Ammon's horn (tissue), 1 donor: ENCODE data around the gene RNASE4.
A peak's percentile ranks its signal among the peaks of the same experiment; 100 is the strongest.
"Not testable (repeated sequence)": the region's sequence is repeated elsewhere in the genome, so short reads cannot be mapped to it uniquely, and the experiment has no call there.

ENCODE experiments used
- DNase-seq: peaks from one replicate; pipeline ENCODE4 v3.0.0-alpha.2; 2016; ENCODE audit warnings: low spot score

Gene RNASE4

DNA sequence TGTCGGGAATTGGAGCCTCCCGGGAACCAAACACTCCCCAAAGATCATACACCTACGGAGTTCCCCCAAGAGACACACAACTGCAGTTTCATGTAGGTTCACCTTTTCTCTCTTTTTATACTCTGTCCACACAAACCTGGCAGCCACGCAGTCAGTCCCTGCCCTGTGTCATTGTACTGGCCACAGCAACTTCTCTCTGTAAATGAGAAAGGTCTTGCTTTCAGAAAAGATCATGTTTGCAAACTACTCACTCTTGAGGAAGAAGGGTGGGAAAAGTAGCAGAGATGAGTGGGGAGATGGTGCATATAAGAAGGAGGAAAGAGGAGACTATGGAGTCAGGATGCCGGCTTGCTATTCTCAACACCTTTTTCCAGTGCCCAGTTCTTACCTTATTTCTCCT lies 14.6 kb downstream of the RNASE4 start:
- no peak for DNase-seq

GRCh38 chr14:20699931-20700330 lies 15.6 kb downstream of the RNASE4 start:
- no peak for DNase-seq

DNA sequence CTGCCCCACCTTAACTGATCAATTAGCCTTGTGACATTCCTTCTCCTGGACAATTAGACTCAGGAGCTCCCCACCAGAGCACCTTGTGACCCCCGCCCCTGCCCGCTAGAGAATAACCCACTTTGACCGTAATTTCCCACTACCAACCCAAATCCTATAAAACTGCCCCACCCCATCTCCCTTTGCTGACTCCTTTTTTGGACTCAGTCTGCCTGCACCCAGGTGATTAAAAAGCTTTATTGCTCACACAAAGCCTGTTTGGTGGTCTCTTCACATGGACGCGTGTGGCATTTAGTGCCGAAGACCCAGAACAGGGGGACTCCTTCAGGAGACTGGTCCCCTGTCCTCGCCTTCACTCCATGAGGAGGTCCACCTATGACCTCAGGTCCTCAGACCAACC lies 16.6 kb downstream of the RNASE4 start:
- not testable (repeated sequence) for DNase-seq

GRCh38 chr14:20706657-20707355 lies 22.4 kb downstream of the RNASE4 start:
- DNase-seq: no peak

- DNase-seq: no peak
Measured at GRCh38 chr14:20707622-20708021, 23.3 kb downstream of the RNASE4 start.

DNA sequence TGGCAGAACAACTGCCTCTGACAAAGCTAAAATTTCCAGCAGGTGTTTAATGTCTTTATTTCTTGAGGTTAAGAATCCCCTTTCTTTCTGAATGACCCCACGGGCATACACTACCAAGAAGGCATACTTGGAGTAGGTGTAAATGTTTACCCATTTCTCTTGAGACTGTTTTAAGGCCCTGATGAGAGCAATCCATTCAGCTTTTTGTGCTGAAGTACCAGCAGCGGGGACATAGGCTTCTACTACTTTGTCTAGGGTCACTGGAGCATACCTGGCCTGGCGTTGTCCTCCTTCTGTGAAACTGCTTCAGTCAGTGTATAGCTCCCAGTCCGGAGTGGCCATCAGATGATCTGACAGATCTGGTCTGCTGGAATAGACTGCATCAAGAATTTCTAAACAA lies 26.9 kb downstream of the RNASE4 start:
- no peak for DNase-seq

DNA sequence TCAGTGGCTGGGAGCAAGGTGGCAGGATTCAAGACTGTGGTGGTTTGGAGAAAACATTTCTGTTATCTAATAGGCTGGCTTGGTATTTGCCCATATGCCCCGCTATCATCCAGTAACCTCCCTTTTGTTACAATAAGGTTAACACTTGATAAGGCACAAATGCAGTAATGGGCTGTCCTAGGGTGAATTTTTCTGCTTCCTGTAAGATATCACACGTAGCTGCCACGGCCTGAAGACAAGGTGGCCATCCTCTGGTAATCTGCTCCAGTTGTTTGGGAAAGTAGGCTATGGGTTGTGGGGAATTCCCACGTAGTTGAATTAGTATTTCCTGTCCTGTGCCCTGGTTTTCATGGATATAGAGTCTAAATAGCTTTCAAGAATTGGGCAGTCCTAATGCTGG lies 27.3 kb downstream of the RNASE4 start:
- DNase-seq: no peak

- DNase-seq: no peak
Measured at GRCh38 chr14:20712904-20713303, 28.5 kb downstream of the RNASE4 start.

DNA sequence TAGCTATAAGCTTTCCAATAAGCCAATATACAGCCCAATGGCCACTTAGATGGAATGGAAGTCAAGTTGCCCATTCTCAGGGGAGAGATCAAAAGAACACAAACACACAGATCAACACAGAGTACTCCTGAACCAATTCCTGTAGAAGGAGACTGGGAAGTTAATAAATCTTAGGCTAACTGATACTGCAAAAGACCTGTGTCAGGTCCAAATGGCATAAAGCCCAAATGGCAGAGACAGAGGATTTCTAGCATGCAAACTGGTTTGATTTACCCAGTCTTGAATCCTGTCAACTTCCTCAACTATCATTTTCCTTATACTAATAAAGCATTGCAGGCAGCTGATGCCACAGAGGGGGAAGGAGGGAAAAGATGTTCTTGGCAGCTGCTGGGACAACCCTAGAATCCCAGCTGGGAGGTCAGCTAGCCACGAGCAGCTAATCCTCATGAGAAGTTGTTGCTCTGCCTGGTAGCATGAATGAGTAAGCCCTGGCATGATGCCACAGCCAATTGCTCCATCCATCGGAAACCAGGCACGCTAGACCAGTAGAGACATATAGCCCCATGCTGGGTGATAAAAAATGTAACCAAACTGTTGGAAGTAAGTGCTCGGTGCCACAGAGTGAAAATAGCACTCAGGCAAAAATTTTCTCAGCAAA lies 30.4 kb downstream of the RNASE4 start:
- peak; percentile 80 for DNase-seq

GRCh38 chr14:20719777-20720176 lies 35.4 kb downstream of the RNASE4 start:
- no peak for DNase-seq

DNA sequence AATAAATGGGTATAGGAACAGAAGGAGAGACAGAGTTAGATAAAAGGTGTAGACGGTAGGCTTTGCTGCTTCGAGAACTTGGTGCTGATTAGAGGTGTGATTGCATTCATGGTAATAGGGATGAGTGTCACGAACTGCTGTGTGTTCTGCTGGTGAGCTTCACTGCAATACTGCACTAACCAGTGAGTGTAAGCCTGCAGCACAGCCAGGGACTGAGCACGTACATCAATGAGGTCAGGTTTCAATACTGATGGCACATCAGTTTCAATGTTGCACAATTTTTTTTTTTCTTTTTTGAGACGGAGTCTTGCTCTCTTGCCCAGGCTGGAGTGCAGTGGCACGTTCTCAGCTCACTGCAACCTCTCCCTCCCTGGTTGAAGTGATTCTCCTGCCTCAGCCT lies 36.4 kb downstream of the RNASE4 start:
- no peak for DNase-seq

DNA sequence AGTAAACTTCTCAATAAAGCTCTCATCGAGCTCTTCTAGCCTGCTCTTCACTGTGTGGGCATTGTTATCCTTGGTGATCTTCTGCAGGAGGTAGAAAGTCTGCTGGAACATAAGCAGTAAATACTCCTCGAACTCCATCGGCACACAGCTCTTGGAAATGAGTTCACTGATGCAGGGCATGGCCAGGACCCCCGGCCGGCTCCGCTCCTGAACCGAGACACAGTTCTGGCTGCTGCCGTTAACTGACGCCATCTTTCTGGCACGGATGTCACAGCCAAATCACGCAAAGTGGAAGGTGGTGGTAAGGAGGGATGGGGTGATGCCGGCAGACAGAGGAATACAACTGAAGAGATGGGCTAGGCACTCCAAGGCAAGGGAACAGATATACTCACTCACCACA lies 37.7 kb downstream of the RNASE4 start:
- DNase-seq: no peak

DNA sequence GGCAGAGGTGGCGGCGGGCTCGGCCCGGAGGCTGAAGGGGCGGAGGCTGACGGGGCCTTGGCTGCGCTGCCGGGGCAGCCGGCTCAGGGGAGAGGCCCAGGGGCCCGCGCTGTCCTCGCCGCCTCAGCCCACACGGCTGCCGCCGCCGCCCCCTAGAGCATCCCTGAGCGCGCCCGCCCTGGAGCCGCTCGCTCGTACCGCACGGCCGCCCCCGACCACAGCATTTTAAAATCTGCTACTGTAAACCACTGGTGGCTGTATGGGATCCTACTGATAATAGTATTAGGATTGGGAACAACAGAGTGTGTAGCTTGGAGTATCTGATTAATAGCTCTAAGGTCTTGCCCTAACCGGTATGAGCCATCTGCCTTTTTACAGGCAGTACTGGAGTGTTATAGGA lies 39.1 kb downstream of the RNASE4 start:
- DNase-seq: peak; percentile 6

DNA sequence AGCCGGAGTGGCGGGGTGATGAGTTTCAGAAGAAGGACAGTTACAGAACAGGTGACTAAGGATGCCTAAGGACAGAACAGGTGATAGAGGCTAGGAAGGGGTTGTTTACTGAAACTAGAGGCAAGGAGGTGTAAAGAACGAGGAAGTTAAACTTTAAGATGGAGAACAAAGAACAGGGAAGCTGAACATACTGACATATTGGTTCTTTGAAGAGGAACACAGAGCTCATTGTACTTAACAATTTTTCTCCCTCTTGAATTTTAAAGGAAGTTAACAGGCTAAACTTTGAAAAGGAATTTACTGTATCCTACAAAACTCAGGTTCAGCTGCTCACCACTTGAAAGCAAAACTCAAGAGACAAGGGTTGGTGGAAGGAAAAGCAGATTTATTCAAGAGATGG lies 41.8 kb downstream of the RNASE4 start:
- DNase-seq: not testable (repeated sequence)

DNA sequence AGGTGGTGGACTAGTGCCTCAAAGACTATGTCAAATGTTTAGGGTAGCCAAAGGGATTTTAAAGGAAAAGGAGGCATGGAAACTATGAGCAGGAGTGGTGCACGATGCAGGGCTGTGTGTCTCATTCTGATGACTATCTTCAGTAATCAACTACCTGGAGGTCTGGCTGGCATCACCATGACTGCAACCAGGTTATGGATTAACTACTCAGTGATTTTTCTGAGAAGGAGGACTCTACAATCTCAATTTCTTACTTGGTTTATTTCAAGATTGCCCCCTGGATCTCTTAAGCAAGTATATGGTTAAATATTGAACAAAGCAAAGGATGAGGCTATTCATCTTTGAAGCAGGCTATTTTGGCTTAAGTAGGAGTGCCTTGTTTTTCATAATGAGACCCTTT lies 42.2 kb downstream of the RNASE4 start:
- DNase-seq: no peak

DNA sequence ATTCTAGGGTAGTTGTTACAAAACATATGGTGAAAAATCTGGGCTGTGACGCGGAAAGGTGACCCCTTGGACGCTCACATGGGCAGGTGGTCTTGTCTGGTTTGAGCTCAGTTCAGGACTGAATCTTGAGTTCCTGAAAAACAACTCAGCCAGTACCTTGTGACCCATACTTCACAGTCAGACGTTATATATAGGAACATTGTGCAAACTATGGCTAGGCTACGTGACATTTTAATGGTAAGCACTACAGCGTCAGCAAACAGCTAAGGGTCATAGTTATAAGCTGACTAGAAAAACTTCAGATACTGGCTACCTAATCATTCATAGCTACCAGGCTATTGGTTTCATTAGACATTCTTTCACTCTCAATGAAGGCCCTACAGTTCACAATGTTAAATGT lies 46.5 kb downstream of the RNASE4 start:
- DNase-seq: no peak

- DNase-seq: no peak
Measured at GRCh38 chr14:20732477-20732876, 48.1 kb downstream of the RNASE4 start.

GRCh38 chr14:20732979-20733635 lies 48.7 kb downstream of the RNASE4 start:
- DNase-seq: peak; percentile 28

- no peak for DNase-seq
Measured at GRCh38 chr14:20733684-20734429, 49.5 kb downstream of the RNASE4 start.

DNA sequence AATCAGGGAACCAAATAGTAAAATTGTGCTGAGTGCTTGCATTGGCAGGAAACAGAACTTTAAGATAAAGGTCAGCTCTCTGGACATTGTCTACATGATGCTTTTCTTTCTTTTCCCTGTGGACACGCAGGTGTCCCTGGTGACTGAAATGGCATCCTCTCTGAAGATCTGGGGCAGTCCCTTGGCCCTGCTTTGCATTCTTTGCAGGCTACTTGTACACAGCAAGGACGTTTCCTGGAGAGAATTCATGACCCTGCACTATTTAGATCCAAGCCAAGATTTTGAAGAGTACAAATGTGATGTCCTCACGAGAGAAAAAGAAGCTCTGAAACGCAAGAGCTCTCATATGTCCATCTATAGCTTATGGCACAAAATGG lies 50.1 kb downstream of the RNASE4 start:
- no peak for DNase-seq

DNA sequence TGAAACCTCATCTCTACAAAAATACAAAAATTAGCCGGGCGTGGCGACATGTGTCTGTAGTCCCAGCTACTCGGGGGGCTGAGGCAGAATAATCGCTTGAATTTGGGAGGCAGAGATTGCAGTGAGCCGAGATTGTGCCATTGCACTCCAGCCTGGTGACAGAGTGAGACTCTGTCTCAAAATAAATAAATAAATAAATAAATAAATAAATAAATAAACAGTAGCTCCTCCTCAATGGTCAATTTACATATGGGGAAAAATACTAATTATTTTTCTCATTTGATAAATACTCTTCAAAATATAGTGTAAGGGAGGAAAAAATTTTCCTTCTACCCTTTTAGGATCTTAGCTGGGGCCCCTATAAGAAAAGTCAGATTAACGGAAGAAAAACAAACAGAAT lies 53.9 kb downstream of the RNASE4 start:
- not testable (repeated sequence) for DNase-seq

- DNase-seq: no peak
Measured at GRCh38 chr14:20742132-20742531, 57.8 kb downstream of the RNASE4 start.

GRCh38 chr14:20743556-20743955 lies 59.2 kb downstream of the RNASE4 start:
- DNase-seq: no peak
